HG02759 (cell line): ENCODE results near the gene PLCD1.
"Not testable (repeated sequence)": the region's sequence is repeated elsewhere in the genome, so short reads cannot be mapped to it uniquely, and the experiment has no call there.

Source experiments
- ATAC-seq: cut with Tn5 transposase; IDR thresholded peaks from one replicate; pipeline ENCODE4 v1.9.1; 2021; ENCODE audit warnings: mild to moderate bottlenecking, moderate library complexity; ENCODE audit not compliant: unreplicated experiment

Gene PLCD1

GRCh38 chr3:38038447-38038911 is 9.0 kb upstream of the PLCD1 start:
- no peak for ATAC-seq

GRCh38 chr3:38036906-38037305 is 7.5 kb upstream of the PLCD1 start:
- no peak for ATAC-seq

GRCh38 chr3:38036286-38036685 is 6.8 kb upstream of the PLCD1 start:
- ATAC-seq: no peak

GRCh38 chr3:38034335-38034734 is 4.9 kb upstream of the PLCD1 start:
- not testable (repeated sequence) for ATAC-seq

- not testable (repeated sequence) for ATAC-seq
Measured at GRCh38 chr3:38033586-38033985, 4.1 kb upstream of the PLCD1 start.

- ATAC-seq: no peak
Measured at GRCh38 chr3:38032328-38032865, 3.0 kb upstream of the PLCD1 start.

- ATAC-seq: no peak
Measured at GRCh38 chr3:38031022-38031994, 1.9 kb upstream of the PLCD1 start.

- ATAC-seq: no peak
Measured at GRCh38 chr3:38030126-38031021, 932 bp upstream of the PLCD1 start.

- no peak for ATAC-seq
Measured at GRCh38 chr3:38028621-38029361, 651 bp downstream of the PLCD1 start.

GRCh38 chr3:38027466-38028465 is 1.7 kb downstream of the PLCD1 start:
- ATAC-seq: no peak

- ATAC-seq: no peak
Measured at GRCh38 chr3:38026856-38027255, 2.6 kb downstream of the PLCD1 start.

- ATAC-seq: no peak
Measured at GRCh38 chr3:38022896-38023709, 6.3 kb downstream of the PLCD1 start.

- ATAC-seq: no peak
Measured at GRCh38 chr3:38022301-38022700, 7.1 kb downstream of the PLCD1 start.

GRCh38 chr3:38021196-38021595 is 8.2 kb downstream of the PLCD1 start:
- no peak for ATAC-seq

GRCh38 chr3:38020342-38020726 is 9.1 kb downstream of the PLCD1 start:
- no peak for ATAC-seq

- ATAC-seq: no peak
Measured at GRCh38 chr3:38019658-38020341, 9.6 kb downstream of the PLCD1 start.

- ATAC-seq: no peak
Measured at GRCh38 chr3:38018296-38019266, 10.9 kb downstream of the PLCD1 start.
